SK-MEL-5 (cell line): ENCODE results near the gene HTRA3. TPM values are rescaled to one million over a fixed set of nuclear protein-coding genes. Genes with fewer than 3 reads are reported as not detected.

Experiments
- DNase-seq: peaks from one replicate; pipeline ENCODE4 v3.0.0-alpha.2; 2016; ENCODE audit warnings: low read depth, low spot score
- in situ Hi-C: cut with HindIII; loops from 2 replicates; pipeline ENCODE4 v1.10.0; 2016; ENCODE audit warnings: low sequenced_read_pairs, high pct_unique_total_duplicates, low pct_unique_long_range_greater_than_20kb
- total RNA-seq: library from RNA; depleted of rRNA; stranded (reverse); fragments of >200 nt; shearing (Covaris generic); gene quantifications from 2 replicates; pipeline ENCODE4 v1.2.3, GENCODE V29; 2014

Gene HTRA3
- total RNA-seq, 1 experiment from 2014 or later = not detected

DNA sequence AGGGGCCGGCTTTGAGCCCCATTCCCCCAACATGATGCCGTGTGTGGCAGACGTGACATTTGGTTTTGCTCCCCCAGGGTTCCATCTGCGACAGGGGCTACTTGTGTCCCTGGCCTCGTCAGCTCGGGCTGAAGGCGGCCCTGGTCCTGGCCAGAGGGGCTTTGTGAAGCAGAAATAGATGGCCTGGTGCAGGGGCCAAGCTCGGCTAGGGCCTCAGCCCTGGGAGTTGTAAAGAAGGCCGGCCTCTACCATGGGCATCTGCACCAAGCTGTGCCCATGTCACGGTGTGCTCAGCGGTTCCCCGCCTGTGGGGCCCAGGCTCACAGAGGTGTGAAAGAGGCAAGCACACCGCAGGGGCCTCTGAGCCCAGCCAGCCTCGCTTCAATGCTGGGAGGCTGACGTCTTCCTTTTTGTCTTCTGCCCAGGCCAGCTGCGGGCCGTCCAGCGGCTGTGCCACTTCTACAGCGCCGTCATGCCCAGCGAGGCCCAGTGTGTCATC, 38.0 kb upstream of the HTRA3 start:
- in situ Hi-C loops = no loop called here
- DNase-seq = no peak

DNA sequence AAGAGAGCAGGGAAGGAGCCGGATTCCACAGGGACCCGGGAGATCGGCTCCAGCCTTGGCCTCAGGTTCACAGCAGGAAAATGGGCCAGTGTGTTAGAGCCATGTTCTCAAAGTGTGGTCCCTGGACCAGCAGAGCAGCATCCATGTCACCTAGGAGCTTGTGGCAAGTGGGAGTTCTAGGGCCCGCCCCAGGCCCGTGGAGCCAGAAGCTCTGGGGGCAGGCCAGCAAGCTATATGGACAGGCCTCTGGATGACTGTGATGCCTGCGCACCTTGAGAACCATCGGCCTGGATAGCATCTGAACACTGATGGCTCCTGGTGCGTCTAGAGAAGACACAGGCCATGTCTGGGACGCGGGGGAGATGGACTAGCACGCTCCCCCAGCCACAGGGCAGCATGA, 36.8 kb upstream of the HTRA3 start:
- DNase-seq = no peak
- in situ Hi-C loops = no loop called here

DNA sequence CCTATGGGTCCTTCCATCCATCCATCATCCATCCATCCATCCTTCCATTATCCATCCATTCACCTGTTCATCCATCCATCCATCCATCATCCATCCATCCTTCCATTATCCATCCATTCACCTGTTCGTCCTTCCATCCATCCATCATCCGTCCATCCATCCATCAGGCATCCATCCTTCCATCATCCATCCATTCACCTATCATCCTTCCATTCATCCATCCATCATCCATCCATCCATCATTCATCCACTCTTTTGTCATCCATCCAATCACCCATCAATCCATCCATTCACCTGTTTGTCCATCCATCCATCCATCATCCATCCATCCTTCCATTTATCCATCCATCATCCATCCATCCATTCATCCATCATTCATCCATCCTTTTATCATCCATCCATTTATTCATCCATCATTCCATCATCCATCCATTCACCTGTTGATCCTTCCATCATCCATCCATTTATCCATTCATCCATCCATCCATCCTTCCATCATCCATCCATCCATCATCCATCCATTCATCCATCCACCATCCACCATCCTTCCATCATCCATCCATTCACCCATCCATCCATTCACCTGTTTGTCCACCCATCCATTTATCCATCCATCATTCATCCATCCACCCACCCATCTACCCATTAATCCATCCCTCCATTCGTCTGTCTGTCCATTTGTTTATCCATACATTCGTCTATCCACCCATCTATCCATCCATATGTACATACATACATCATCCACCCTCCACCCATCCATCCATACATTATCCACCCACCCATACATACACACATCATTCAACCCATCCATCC, 35.7 kb upstream of the HTRA3 start:
- in situ Hi-C loops = no loop called here
- no peak for DNase-seq

DNA sequence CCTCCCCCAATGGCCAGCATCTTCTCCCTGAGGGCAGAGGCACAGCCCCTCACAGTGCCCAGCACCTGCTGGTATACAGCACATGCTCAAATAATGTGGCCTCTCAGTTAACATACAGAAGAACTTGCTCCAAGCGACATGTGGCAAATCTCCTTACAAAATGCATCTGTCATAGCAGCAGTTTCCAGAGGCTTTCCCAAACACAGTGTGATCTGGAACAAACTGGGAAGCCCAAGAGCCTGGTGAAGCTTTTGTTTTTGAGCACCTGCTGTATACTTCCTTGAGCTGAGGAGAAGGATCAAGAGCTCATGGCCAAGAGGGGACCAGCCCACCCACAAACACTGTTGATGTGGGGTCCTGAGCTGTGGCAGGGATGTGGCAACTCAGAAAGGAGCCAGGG, 34.8 kb upstream of the HTRA3 start:
- in situ Hi-C loops = no loop called here
- DNase-seq = no peak

DNA sequence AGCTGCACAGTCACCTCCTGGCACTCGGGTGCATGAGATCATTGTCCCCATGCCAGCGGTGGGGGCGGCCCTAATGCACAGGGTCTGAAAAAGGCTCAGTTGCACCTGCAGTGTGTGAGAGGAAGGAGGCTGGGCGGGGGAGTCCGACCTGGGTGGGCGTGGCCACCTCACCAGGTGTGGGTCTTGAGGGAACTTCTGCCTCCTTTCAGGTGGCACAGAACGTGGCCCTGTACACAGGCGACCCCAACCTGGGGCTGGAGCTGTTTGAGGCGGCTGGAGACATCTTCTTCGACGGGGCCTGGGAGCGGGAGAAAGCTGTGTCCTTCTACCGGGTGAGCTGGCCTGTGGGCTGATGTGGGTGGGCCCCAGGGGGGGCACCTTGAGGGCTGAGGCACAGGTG, 34.3 kb upstream of the HTRA3 start:
- in situ Hi-C loops = no loop called here
- no peak for DNase-seq

DNA sequence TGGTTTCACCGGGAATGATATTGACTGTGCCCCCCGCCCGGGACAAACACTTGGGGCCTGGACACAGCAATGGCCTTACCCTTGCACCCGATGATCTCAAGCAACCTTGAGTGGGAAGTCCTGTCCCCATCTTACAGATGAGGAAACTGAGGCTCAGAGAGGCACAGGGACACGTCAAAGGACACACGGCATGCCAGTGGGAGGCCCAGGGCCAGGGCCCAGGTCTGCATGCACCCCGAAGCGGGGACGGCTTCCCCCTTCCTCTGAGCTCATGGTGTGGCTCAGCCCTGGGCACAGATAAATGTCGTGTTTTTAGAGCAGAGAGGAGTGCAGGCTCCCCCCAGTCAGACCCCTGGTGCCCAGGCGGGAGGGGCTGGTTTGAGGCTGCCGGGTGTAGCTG, 33.9 kb upstream of the HTRA3 start:
- in situ Hi-C loops = no loop called here
- DNase-seq = no peak

DNA sequence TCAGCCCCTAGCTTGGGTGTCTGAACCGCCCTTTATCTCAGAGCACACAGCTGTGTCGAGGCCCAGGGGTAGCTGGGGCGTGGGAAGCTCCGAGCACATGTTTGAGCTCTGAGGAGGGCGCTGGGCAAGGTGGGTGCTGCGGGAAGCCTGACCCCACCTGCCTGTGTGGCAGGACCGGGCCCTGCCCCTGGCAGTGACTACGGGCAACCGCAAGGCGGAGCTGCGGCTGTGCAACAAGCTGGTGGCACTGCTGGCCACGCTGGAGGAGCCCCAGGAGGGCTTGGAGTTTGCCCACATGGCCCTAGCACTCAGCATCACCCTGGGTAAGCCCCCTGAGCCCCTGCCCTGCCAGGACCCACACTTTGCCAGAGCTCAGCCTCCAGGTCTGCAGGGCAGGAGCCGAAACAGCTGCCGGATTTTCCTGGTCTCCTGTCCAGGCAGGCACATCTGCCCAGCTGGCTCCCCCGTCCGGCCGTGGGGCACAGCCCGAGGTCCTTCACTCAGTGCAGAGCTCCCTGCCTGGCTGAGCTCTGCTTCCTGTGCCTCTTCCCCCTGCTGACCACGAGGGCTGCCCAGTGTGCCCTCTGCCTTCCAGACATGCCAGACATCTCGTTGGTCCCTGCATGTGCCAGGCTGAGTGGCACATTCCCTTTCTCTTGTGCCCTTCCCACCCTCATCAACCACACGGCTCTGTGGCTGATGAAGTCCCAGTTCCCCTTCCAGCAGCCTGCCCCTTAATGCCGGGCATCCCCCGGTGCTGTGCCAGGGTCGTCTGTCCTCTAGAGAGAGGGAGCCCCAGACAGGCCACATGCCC, 33.2 kb upstream of the HTRA3 start:
- in situ Hi-C loops = no loop called here
- DNase-seq = no peak

DNA sequence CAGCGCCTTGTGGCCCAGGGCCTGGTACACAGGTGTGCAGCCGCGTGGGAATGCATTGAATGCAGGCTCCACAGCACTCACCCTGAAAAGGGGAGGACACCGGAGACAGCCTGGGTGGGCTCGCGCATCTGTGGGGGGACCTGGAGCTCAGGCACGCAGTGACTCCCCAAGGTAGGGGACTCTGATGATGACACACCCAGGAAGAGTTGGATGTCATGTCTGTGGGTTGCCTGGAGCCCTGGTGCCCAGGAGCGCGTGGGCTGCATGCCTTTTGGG, 32.7 kb upstream of the HTRA3 start:
- in situ Hi-C loops = no loop called here
- DNase-seq = no peak

DNA sequence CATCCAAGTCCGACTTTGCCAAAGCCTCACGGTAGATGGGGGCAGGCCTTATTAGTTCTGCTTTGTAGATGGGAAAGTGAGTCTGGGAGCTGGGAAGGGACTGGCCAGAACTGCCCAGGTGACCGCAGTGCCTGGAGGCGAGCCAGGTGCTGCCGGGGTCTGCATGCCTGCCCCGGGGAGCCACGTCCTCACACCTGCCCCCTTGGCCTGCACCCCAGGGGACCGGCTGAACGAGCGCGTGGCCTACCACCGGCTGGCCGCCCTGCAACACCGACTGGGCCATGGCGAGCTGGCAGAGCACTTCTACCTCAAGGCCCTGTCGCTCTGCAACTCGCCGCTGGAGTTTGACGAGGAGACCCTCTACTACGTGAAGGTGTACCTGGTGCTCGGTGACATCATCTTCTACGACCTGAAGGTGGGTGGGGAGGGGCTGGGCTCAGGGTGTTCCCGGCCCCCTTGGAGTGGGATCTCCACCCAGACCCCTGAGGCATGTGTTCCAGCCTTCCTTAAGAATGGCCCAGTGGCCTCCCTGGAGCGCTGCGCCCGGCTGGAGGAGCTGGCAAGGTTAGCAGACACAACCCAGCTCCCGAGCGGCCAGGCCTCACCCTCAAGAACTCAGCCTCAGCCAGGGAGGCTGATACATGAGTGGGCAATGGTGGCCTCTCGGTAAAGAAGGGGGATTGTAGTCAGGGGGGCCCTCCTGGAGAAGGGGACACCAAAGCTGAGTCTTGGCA, 32.1 kb upstream of the HTRA3 start:
- DNase-seq = no peak
- in situ Hi-C loops = no loop called here

DNA sequence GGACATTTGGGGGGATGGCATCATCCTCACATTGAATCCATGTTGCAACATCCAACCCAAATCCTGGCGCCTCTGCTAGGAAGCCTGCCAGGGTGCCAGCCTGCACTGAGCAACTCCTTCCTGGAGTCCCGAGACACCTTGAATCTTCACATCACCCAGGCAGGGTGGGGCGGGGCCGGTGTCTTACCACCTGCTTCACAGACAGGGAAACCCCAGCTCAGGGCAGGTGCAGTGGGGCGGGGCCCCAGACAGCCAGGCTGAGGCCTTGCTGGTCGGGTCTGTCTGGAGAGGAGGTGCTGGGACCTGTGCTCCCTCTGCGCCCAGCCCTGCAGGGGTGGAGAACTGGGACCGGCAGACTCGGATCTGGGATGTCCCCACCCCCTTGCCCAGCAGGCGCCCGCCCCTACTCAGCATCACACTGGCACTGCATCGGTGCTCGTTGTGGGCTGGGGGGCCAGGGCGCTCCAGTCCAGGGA, 31.5 kb upstream of the HTRA3 start:
- DNase-seq = no peak
- in situ Hi-C loops = no loop called here

DNA sequence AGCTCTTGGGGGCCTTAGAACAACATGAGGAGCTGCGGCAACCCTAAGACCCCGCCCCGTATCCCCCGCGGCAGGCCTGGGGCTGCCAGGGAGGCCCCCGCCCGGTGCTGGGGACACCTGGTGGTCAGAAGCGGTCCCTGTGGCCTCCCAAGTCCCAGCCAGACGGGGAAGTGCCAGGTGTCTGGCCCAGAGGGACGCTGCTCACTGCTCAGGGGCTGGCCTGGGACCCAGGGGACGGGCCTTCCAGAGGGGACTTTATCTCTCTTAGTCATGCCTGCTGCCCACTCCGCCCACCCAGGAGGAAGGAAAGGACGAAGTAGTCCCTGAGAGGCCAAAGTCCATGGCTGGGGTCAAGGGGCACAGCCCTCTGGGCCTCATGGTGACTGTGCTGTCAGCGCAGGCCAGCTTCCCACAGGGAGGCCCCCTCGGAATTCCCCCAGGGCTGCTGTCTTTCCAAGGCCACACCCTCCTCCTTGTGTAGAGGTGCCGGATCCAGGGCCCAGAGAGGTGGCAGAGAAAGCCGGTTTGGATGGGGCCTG, 31.0 kb upstream of the HTRA3 start:
- DNase-seq = no peak
- in situ Hi-C loops = no loop called here

DNA sequence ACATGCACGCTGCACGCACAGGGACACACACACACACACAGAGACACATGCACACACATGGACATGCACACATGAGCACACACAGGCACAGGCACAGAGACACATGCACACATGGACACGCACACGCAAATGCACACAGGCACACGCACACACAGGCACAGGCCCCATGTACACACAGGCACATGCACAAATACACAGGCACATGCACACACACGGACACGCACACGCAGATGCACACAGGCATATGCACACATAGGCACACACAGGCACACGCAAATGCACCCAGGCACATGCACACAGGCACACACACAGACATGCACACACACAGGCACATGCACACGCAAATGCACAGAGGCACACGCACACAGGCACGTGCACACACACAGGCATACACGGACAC, 30.3 kb upstream of the HTRA3 start:
- in situ Hi-C loops = no loop called here
- DNase-seq = no peak

DNA sequence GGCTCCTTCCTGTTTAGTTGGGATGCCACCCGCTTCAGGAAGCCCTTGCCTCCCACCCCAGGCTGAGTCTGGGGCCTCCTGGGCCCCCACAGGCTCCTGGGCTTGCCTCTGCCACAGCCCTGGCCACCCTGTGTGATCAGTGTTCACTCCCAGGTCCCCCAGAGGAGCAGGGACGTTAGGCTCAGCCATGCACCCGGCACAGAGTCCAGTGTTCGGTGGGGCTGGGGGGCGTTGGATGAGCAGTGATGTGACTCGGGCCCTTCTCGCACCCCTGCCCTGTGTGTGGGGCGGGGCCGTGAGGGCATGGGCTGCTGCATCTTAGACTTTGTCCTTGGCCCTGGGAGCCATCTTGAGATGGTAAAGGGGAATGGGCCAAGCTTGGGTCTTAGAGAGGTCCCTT, 29.9 kb upstream of the HTRA3 start:
- DNase-seq = no peak
- in situ Hi-C loops = no loop called here

DNA sequence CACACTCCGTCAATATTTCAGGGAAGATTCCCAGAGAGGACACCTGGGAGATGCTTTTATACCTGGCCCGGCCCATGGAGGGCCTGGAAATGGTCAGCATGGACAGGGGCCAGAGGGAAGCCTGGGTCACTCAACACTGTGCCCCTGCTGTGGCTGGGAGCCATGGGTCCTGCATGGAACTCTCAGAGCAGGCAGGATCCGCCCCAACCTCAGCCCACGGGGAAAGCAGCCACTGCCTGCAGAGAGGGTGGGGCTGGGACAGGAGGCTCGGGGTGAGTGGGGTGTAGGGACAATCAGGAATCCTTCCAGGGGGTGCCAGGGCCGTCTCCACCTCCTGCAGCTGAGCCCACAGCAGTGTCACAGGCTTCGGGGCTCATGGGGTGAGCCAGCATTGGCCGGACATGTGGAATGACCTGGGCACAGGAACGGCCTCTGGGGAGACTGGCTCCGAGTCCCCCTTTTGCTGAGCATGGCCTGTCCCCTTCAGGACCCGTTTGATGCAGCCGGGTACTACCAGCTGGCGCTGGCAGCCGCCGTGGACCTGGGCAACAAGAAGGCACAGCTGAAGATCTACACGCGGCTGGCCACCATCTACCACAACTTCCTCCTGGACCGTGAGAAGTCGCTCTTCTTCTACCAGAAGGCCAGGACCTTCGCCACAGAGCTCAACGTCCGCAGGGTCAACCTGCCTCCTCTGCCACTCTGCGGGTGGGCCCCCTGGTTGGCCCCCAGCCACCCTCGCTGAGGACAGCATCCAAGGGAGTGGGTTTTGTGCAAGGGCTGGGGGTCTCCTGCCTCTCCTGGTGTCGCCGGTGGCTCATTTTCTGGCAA, 29.1 kb upstream of the HTRA3 start:
- in situ Hi-C loops = no loop called here
- no peak for DNase-seq

DNA sequence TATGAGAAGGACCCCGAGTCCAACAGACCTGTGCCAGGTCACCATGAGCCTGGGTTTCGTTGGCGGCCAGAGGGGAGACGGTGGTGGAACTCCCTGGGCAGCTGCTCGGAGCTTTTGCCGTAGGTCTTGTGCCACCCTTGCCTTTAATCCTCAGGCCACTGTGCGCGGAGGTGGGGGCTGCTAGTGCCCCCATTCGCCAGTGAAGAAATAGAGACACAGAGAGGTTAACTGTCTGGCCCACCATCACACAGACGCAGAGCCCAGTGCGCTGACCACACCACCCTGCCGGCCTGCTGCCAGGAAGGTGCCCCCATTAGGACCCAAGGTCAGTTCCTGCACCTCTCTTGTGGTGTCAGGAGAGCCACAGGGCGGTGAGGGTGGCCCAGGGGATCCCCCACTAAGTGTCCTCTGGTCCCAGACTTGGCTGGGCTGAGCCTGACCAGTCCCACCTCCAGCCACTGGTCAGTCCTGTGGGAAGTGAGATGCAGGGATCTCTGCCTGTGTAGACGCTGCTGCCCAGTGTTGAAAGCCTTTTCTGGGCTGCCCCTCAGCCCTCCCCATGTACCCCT, 28.3 kb upstream of the HTRA3 start:
- in situ Hi-C loops = no loop called here
- no peak for DNase-seq

DNA sequence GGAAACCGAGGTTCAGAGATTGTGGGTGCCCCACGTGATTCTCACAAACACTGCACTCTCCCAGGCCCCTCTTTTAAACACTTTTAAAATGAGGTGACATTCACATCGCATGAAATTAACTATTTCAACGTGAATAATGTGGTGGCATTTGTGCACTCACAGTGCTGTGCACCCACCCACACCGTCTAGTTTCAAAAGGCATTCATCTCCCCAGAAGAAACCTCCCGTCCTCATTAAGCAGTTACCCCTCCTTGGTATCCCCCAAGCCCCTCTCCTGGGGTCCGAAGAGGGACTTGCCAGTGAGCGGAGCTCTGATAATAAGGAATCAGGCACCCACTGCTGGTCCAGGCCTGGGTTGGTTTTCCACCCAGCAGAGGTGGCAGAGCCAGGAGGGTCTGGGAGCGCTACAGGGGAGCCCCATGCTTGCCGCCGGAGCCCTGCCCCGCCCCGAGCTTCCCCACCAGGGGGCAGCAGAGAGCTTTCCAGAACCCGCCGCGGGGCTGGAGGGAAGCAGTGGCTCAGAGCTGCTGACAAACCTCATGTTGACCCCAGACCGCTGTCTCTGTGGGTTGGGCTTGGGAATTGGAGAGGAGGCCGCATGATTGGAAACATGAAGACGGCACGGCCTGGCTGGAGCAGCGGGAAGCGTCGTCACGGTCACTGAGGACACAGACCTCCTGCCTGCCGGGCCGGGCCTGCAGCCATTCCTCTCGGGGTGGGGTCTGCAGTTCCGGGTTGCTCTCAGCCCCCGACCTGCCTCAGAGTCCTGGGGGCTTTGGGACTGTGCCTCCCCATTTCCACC, 27.5 kb upstream of the HTRA3 start:
- DNase-seq = peak; percentile 71
- in situ Hi-C loops = no loop called here
